ENCODE results near the gene PFDN1.

DNA sequence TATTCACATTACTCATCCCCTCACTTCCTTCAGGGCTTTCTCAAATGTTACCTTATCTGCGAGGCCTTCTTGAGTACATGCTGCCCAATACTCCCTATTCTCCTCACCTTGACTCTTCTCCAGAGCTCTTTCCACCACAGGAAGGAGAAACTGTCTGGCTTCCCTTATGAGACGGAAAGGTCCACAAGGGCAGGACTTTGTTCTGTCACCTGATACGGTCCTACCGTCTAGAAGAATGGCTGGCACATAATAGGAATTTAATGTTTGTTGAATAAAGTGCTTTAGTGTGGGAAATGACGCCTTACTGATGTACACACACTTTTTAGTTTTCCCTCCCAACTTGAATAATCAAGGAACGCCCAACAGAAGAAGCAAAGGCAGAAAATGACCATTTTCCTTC is 52.5 kb downstream of the PFDN1 start:
- TF ChIP-seq, protein P1, sequence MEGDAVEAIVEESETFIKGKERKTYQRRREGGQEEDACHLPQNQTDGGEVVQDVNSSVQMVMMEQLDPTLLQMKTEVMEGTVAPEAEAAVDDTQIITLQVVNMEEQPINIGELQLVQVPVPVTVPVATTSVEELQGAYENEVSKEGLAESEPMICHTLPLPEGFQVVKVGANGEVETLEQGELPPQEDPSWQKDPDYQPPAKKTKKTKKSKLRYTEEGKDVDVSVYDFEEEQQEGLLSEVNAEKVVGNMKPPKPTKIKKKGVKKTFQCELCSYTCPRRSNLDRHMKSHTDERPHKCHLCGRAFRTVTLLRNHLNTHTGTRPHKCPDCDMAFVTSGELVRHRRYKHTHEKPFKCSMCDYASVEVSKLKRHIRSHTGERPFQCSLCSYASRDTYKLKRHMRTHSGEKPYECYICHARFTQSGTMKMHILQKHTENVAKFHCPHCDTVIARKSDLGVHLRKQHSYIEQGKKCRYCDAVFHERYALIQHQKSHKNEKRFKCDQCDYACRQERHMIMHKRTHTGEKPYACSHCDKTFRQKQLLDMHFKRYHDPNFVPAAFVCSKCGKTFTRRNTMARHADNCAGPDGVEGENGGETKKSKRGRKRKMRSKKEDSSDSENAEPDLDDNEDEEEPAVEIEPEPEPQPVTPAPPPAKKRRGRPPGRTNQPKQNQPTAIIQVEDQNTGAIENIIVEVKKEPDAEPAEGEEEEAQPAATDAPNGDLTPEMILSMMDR (IDR thresholded peaks at IDR 0.05): no peak
- TF ChIP-seq POLR2AphosphoS5 (IDR thresholded peaks at IDR 0.05): no peak

All from transverse colon (tissue), 4 donors.